ENCODE measurements around the gene DDN.
A peak's percentile ranks its signal among the peaks of the same experiment; 100 is the strongest.

DDN gene

GRCh38 chr12:48982397-48983080, 16.6 kb downstream of the DDN start:
- H3K9ac ChIP-seq (ENCODE audit: low read length) = no peak overlapping the region
- H2AFZ ChIP-seq (ENCODE audit: low read length) = no peak overlapping the region
- no peak overlapping the region for H3K27ac ChIP-seq (ENCODE audit: low read depth, low read length, poor library complexity, severe bottlenecking)
- no peaks in the 10 kb centered on the region for H3K79me2 ChIP-seq (ENCODE audit: insufficient read depth, low read length)
- no peaks in the 10 kb centered on the region for H3K9me2 ChIP-seq (ENCODE audit: low read depth, low read length)
- H3K36me3 ChIP-seq (ENCODE audit: insufficient read depth, low read length) = no peaks in the 10 kb centered on the region
- no peak overlapping the region for H3K4me2 ChIP-seq (ENCODE audit: low read length)
- H3K9me3 ChIP-seq (ENCODE audit: low read length) = no peaks in the 10 kb centered on the region
- no peaks in the 10 kb centered on the region for H4K20me1 ChIP-seq (ENCODE audit: insufficient read depth, low read length)
- TF ChIP-seq EZH2 (IDR thresholded peaks at IDR 0.05; ENCODE audit: borderline replicate concordance, low read length) (no peak), CTCF (IDR thresholded peaks at IDR 0.05; ENCODE audit: low read length) (no peak)
- no peaks in the 10 kb centered on the region; the same call in none of the 2 replicates for H3K27me3 ChIP-seq (ENCODE audit: insufficient read depth, low read length)
- peaks cover 34% of the 10 kb centered on the region for H3K4me1 ChIP-seq (ENCODE audit: insufficient read depth, low read length, severe bottlenecking)
- no peak overlapping the region for H3K4me3 ChIP-seq (ENCODE audit: low read depth, low read length, poor library complexity, severe bottlenecking)
- no peaks in the 10 kb centered on the region for H3F3A ChIP-seq (ENCODE audit: insufficient read depth, low read length)

- no peak overlapping the region for H3K4me3 ChIP-seq (ENCODE audit: low read depth, low read length, poor library complexity, severe bottlenecking)
- no peak overlapping the region for H3K9ac ChIP-seq (ENCODE audit: low read length)
- no peaks in the 10 kb centered on the region for H3K9me3 ChIP-seq (ENCODE audit: low read length)
- no peak overlapping the region for H2AFZ ChIP-seq (ENCODE audit: low read length)
- H3K4me1 ChIP-seq (ENCODE audit: insufficient read depth, low read length, severe bottlenecking) = peaks cover 35% of the 10 kb centered on the region
- H4K20me1 ChIP-seq (ENCODE audit: insufficient read depth, low read length) = no peaks in the 10 kb centered on the region
- H3K9me2 ChIP-seq (ENCODE audit: low read depth, low read length) = no peaks in the 10 kb centered on the region
- no peaks in the 10 kb centered on the region for H3F3A ChIP-seq (ENCODE audit: insufficient read depth, low read length)
- no peaks in the 10 kb centered on the region for H3K36me3 ChIP-seq (ENCODE audit: insufficient read depth, low read length)
- H3K79me2 ChIP-seq (ENCODE audit: insufficient read depth, low read length) = no peaks in the 10 kb centered on the region
- peak overlapping the region; percentile 55; the same call in 1 of the 2 replicates for H3K4me2 ChIP-seq (ENCODE audit: low read length)
- TF ChIP-seq EZH2 (IDR thresholded peaks at IDR 0.05; ENCODE audit: borderline replicate concordance, low read length) (no peak), CTCF (IDR thresholded peaks at IDR 0.05; ENCODE audit: low read length) (no peak)
- no peaks in the 10 kb centered on the region; the same call in none of the 2 replicates for H3K27me3 ChIP-seq (ENCODE audit: insufficient read depth, low read length)
- no peak overlapping the region for H3K27ac ChIP-seq (ENCODE audit: low read depth, low read length, poor library complexity, severe bottlenecking)
Observed at GRCh38 chr12:48981757-48982157, 17.4 kb downstream of the DDN start.

DNA sequence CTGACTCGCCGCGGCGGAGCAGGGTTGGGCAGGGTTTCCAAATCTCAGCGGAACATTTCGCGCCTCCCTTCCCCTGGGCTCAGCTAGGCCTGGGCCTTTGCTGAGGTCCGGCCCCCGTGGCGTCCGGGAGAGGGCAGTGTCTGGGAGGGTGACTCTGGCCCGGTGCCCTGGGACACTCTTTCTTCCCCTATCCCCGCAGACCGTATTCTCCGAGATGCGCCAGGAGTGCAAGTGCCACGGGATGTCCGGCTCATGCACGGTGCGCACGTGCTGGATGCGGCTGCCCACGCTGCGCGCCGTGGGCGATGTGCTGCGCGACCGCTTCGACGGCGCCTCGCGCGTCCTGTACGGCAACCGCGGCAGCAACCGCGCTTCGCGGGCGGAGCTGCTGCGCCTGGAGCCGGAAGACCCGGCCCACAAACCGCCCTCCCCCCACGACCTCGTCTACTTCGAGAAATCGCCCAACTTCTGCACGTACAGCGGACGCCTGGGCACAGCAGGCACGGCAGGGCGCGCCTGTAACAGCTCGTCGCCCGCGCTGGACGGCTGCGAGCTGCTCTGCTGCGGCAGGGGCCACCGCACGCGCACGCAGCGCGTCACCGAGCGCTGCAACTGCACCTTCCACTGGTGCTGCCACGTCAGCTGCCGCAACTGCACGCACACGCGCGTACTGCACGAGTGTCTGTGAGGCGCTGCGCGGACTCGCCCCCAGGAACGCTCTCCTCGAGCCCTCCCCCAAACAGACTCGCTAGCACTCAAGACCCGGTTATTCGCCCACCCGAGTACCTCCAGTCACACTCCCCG, 18.0 kb downstream of the DDN start:
- H3K4me1 ChIP-seq (ENCODE audit: insufficient read depth, low read length, severe bottlenecking) = peaks cover 35% of the 10 kb centered on the region
- no peak overlapping the region for H3K9ac ChIP-seq (ENCODE audit: low read length)
- no peaks in the 10 kb centered on the region for H4K20me1 ChIP-seq (ENCODE audit: insufficient read depth, low read length)
- TF ChIP-seq EZH2 (IDR thresholded peaks at IDR 0.05; ENCODE audit: borderline replicate concordance, low read length) = no peak
- TF ChIP-seq CTCF (IDR thresholded peaks at IDR 0.05; ENCODE audit: low read length) = 0 out of 2 replicates have a peak, but pooled peaks have one; percentile 5
- no peak overlapping the region for H2AFZ ChIP-seq (ENCODE audit: low read length)
- peak overlapping the region; percentile 39 for H3K4me3 ChIP-seq (ENCODE audit: low read depth, low read length, poor library complexity, severe bottlenecking)
- no peaks in the 10 kb centered on the region for H3K79me2 ChIP-seq (ENCODE audit: insufficient read depth, low read length)
- no peak overlapping the region for H3K27ac ChIP-seq (ENCODE audit: low read depth, low read length, poor library complexity, severe bottlenecking)
- peak overlapping the region; percentile 55 for H3K4me2 ChIP-seq (ENCODE audit: low read length)
- no peaks in the 10 kb centered on the region for H3K9me2 ChIP-seq (ENCODE audit: low read depth, low read length)
- H3K36me3 ChIP-seq (ENCODE audit: insufficient read depth, low read length) = no peaks in the 10 kb centered on the region
- no peaks in the 10 kb centered on the region; the same call in 1 of the 2 replicates for H3K27me3 ChIP-seq (ENCODE audit: insufficient read depth, low read length)
- H3K9me3 ChIP-seq (ENCODE audit: low read length) = no peaks in the 10 kb centered on the region
- H3F3A ChIP-seq (ENCODE audit: insufficient read depth, low read length) = no peaks in the 10 kb centered on the region

All from OCI-LY1 (cell line).